ENCODE results near the gene SLC8A1. TPM values are rescaled to one million over a fixed set of nuclear protein-coding genes. Genes with fewer than 3 reads are reported as not detected.

Gene SLC8A1
- total RNA-seq, 2 experiments from 2014 or later, result 0.47 to 0.59 TPM

DNA sequence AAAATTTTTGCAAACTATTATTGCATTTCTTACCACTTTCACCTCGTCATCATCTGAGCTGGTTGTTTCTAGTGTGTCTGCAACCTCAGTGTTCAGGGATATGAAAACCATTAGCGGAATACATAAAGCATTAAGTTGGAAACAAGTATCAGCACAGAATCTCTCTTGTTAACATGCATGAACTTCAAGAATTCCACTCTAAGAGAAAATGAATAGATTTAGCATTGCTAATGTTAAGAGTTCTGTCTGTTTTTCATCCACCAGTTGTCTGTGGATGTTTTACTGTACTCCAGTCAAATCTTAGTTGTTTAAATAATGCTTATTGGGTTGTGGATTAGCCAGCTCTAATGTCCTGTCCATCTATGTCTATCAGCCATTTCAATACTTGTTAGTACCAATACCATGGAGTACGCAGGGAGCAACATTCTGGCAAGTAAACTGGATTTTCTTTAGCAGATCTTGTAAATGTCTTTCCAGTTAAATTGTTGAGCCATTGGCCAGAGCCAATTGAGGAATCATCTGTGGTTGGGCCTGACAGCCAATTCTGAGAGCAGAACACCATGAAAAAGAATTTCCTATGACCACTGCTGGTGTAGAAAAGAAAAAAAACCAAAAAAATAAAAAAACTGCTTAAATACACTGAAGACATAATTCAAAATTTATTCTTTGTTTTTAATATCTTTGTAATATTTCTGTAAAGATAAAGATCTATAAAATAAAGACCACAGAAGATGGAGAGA is 82.5 kb downstream of the SLC8A1 start:
- POLR2A ChIA-PET, result no interaction called here
- Mint-ChIP-seq H3K4me3 (no peak overlapping the region), H3K9me3 (no peaks in the 10 kb centered on the region), H3K36me3 (ENCODE audit: low read depth) (no peaks in the 10 kb centered on the region), H3K27me3 (no peaks in the 10 kb centered on the region), H3K27ac (no peak overlapping the region), H3K4me1 (ENCODE audit: low read depth) (no peaks in the 10 kb centered on the region)
- TF ChIP-seq CTCF (IDR thresholded peaks at IDR 0.05), result no peak
- no peak overlapping the region for H3K27ac ChIP-seq (ENCODE audit: low read depth in 1 of 2, low read length in 2 of 2)
- H3K27me3 ChIP-seq (ENCODE audit: control insufficient read depth in 1 of 2, insufficient read depth in 2 of 2, low read length in 2 of 2), result no peaks in the 10 kb centered on the region
- no peaks in the 10 kb centered on the region for H3K36me3 ChIP-seq (ENCODE audit: insufficient read depth, low read length)
- H3K4me1 ChIP-seq (ENCODE audit: insufficient read depth, low read length), result no peaks in the 10 kb centered on the region
- no peaks in the 10 kb centered on the region for H3K9me3 ChIP-seq (ENCODE audit: control insufficient read depth in 1 of 2, insufficient read depth in 1 of 2, low read length in 2 of 2)
- CTCF ChIA-PET, result no interaction called here
- no peak for DNase-seq
- no peak for ATAC-seq (ENCODE audit: poor library complexity)
- no peak overlapping the region for H3K4me3 ChIP-seq (ENCODE audit: low read length)
- intact Hi-C loops (cut with DNase I, micrococcal nuclease), result no loop called here

DNA sequence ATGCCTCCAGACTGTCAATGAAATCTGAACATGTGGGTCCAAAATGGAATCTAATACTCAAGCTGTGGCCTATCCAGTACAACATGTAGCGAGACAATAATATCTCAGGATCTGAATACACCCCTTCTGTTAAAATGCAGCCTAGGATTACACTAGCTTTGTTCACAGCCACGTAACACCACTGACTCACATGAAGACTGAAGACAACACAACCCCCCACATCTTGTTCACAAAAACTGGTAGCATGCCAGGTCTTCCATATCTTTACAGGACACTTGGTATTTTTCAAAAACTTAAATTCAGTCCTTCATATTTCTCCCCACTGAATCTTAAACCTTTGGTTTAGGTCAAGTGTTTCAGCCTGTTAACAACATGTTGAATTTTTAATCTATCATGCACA is 84.2 kb downstream of the SLC8A1 start:
- Mint-ChIP-seq H3K27me3 (no peaks in the 10 kb centered on the region), H3K9me3 (no peaks in the 10 kb centered on the region), H3K27ac (no peak overlapping the region), H3K36me3 (ENCODE audit: low read depth) (no peaks in the 10 kb centered on the region), H3K4me1 (ENCODE audit: low read depth) (no peaks in the 10 kb centered on the region), H3K4me3 (no peak overlapping the region)
- Histone ChIP-seq H3K9me3 (ENCODE audit: control insufficient read depth in 1 of 2, insufficient read depth in 1 of 2, low read length in 2 of 2) (no peaks in the 10 kb centered on the region), H3K36me3 (ENCODE audit: insufficient read depth, low read length) (no peaks in the 10 kb centered on the region), H3K4me1 (ENCODE audit: insufficient read depth, low read length) (no peaks in the 10 kb centered on the region), H3K27ac (ENCODE audit: low read depth in 1 of 2, low read length in 2 of 2) (no peak overlapping the region), H3K4me3 (ENCODE audit: low read length) (no peak overlapping the region), H3K27me3 (ENCODE audit: control insufficient read depth in 1 of 2, insufficient read depth in 2 of 2, low read length in 2 of 2) (no peaks in the 10 kb centered on the region)
- intact Hi-C loops (cut with DNase I, micrococcal nuclease), result no loop called here
- no peak for ATAC-seq (ENCODE audit: poor library complexity)
- CTCF ChIA-PET, result no interaction called here
- TF ChIP-seq CTCF (IDR thresholded peaks at IDR 0.05), result no peak
- DNase-seq, result no peak
- POLR2A ChIA-PET, result no interaction called here

GRCh38 chr2:40367032-40367431 is 84.9 kb downstream of the SLC8A1 start:
- H3K4me3 Mint-ChIP-seq, result no peak overlapping the region
- no peaks in the 10 kb centered on the region for H3K4me1 ChIP-seq (ENCODE audit: insufficient read depth, low read length)
- no peaks in the 10 kb centered on the region for H3K36me3 Mint-ChIP-seq (ENCODE audit: low read depth)
- no peak overlapping the region for H3K27ac Mint-ChIP-seq
- H3K27me3 ChIP-seq (ENCODE audit: control insufficient read depth in 1 of 2, insufficient read depth in 2 of 2, low read length in 2 of 2), result no peaks in the 10 kb centered on the region
- intact Hi-C loops (cut with DNase I, micrococcal nuclease), result no loop called here
- H3K4me3 ChIP-seq (ENCODE audit: low read length), result no peak overlapping the region
- no peaks in the 10 kb centered on the region for H3K36me3 ChIP-seq (ENCODE audit: insufficient read depth, low read length)
- no peak for TF ChIP-seq CTCF (IDR thresholded peaks at IDR 0.05)
- no peak for ATAC-seq (ENCODE audit: poor library complexity)
- CTCF ChIA-PET, result no interaction called here
- no peaks in the 10 kb centered on the region for H3K9me3 ChIP-seq (ENCODE audit: control insufficient read depth in 1 of 2, insufficient read depth in 1 of 2, low read length in 2 of 2)
- no peak for DNase-seq
- no peak overlapping the region for H3K27ac ChIP-seq (ENCODE audit: low read depth in 1 of 2, low read length in 2 of 2)
- H3K4me1 Mint-ChIP-seq (ENCODE audit: low read depth), result no peaks in the 10 kb centered on the region
- POLR2A ChIA-PET, result no interaction called here
- no peaks in the 10 kb centered on the region for H3K27me3 Mint-ChIP-seq
- H3K9me3 Mint-ChIP-seq, result no peaks in the 10 kb centered on the region
